IPS-18a (cell line): ENCODE results near the gene LRP5.
"Not testable (repeated sequence)": the region's sequence is repeated elsewhere in the genome, so short reads cannot be mapped to it uniquely, and the experiment has no call there.

Source experiments
- H3K27ac ChIP-seq: one replicate; pipeline ENCODE4 v1.5.1; 2013; ENCODE audit warnings: low read length
- H3K27me3 ChIP-seq: one replicate; pipeline ENCODE4 v1.6.1; 2013; ENCODE audit warnings: mild to moderate bottlenecking, low read length; ENCODE audit not compliant: control insufficient read depth, insufficient read depth
- H3K36me3 ChIP-seq: one replicate; pipeline ENCODE4 v1.6.1; 2013; ENCODE audit warnings: low read depth, low read length; ENCODE audit not compliant: control insufficient read depth
- H3K4me1 ChIP-seq: one replicate; pipeline ENCODE4 v1.6.1; 2013; ENCODE audit warnings: low read depth, low read length; ENCODE audit not compliant: control insufficient read depth
- H3K4me3 ChIP-seq: one replicate; pipeline ENCODE4 v1.5.1; 2013; ENCODE audit warnings: low read length
- H3K9ac ChIP-seq: one replicate; pipeline ENCODE4 v1.6.1; 2013; ENCODE audit warnings: mild to moderate bottlenecking, low read length, moderate library complexity
- H3K9me3 ChIP-seq: one replicate; pipeline ENCODE4 v1.6.1; 2013; ENCODE audit warnings: low read depth, low read length; ENCODE audit not compliant: control insufficient read depth

Gene LRP5

GRCh38 chr11:68271023-68271780 lies 41.2 kb upstream of the LRP5 start:
- no peak overlapping the region for H3K27ac ChIP-seq
- H3K36me3 ChIP-seq: peaks cover 17% of the 10 kb centered on the region
- H3K4me1 ChIP-seq: peaks cover 5% of the 10 kb centered on the region

GRCh38 chr11:68271781-68272608 lies 40.4 kb upstream of the LRP5 start, which contains the start of gene C11orf24:
Gene C11orf24, minus strand, starts transcription at chr11:68271973. Its CDS starts 8,206 bp downstream, at chr11:68263767.
- H3K36me3 ChIP-seq: peaks cover 11% of the 10 kb centered on the region
- peak within 1 kb of the TSS; percentile 81 for H3K4me3 ChIP-seq
- peaks cover 5% of the 10 kb centered on the region for H3K4me1 ChIP-seq
- H3K9me3 ChIP-seq: no peaks in the 10 kb centered on the region
- H3K9ac ChIP-seq: peak within 1 kb of the TSS; percentile 80
- no peak within 1 kb of the TSS for H3K27ac ChIP-seq
- H3K27me3 ChIP-seq: no peaks in the 10 kb centered on the region

More at GRCh38 chr11:68271023-68271780, 41.2 kb upstream of the LRP5 start:
- peak overlapping the region; percentile 80 for H3K9ac ChIP-seq
- no peaks in the 10 kb centered on the region for H3K27me3 ChIP-seq
- H3K9me3 ChIP-seq: no peaks in the 10 kb centered on the region
- peak overlapping the region; percentile 81 for H3K4me3 ChIP-seq

- H3K4me1 ChIP-seq: peaks cover 5% of the 10 kb centered on the region
- no peak overlapping the region for H3K9ac ChIP-seq
- H3K27ac ChIP-seq: no peak overlapping the region
- H3K27me3 ChIP-seq: no peaks in the 10 kb centered on the region
- H3K4me3 ChIP-seq: peak overlapping the region; percentile 81
- H3K9me3 ChIP-seq: no peaks in the 10 kb centered on the region
- H3K36me3 ChIP-seq: no peaks in the 10 kb centered on the region
These were observed 39.2 kb upstream of the LRP5 start for GRCh38 chr11:68273026-68273738.

- Histone ChIP-seq H3K9ac (no peak overlapping the region), H3K4me1 (peaks cover 5% of the 10 kb centered on the region), H3K4me3 (no peak overlapping the region), H3K36me3 (no peaks in the 10 kb centered on the region), H3K27ac (no peak overlapping the region), H3K9me3 (no peaks in the 10 kb centered on the region), H3K27me3 (no peaks in the 10 kb centered on the region)
These were observed 38.1 kb upstream of the LRP5 start for GRCh38 chr11:68274306-68274705.

- Histone ChIP-seq H3K36me3 (no peaks in the 10 kb centered on the region), H3K4me3 (no peak overlapping the region), H3K9ac (no peak overlapping the region), H3K9me3 (no peaks in the 10 kb centered on the region), H3K27ac (no peak overlapping the region), H3K4me1 (peaks cover 2% of the 10 kb centered on the region), H3K27me3 (no peaks in the 10 kb centered on the region)
These were observed 36.5 kb upstream of the LRP5 start for GRCh38 chr11:68275721-68276507.

- H3K27me3 ChIP-seq: no peaks in the 10 kb centered on the region
- H3K9me3 ChIP-seq: no peaks in the 10 kb centered on the region
- H3K9ac ChIP-seq: no peak overlapping the region
- H3K4me1 ChIP-seq: no peaks in the 10 kb centered on the region
- H3K27ac ChIP-seq: no peak overlapping the region
- H3K4me3 ChIP-seq: no peak overlapping the region
- H3K36me3 ChIP-seq: no peaks in the 10 kb centered on the region
These were observed 35.5 kb upstream of the LRP5 start for GRCh38 chr11:68276861-68277260.

- H3K4me3 ChIP-seq: no peak overlapping the region
- no peak overlapping the region for H3K27ac ChIP-seq
- H3K4me1 ChIP-seq: no peaks in the 10 kb centered on the region
- no peaks in the 10 kb centered on the region for H3K27me3 ChIP-seq
- no peaks in the 10 kb centered on the region for H3K9me3 ChIP-seq
- no peak overlapping the region for H3K9ac ChIP-seq
- no peaks in the 10 kb centered on the region for H3K36me3 ChIP-seq
These were observed 32.7 kb upstream of the LRP5 start for GRCh38 chr11:68279676-68280075.

- Histone ChIP-seq H3K27me3 (no peaks in the 10 kb centered on the region), H3K4me1 (no peaks in the 10 kb centered on the region), H3K36me3 (no peaks in the 10 kb centered on the region), H3K27ac (no peak overlapping the region), H3K4me3 (no peak overlapping the region), H3K9me3 (no peaks in the 10 kb centered on the region), H3K9ac (no peak overlapping the region)
These were observed 30.1 kb upstream of the LRP5 start for GRCh38 chr11:68282141-68282860.

- H3K36me3 ChIP-seq: no peaks in the 10 kb centered on the region
- H3K27me3 ChIP-seq: no peaks in the 10 kb centered on the region
- H3K4me1 ChIP-seq: no peaks in the 10 kb centered on the region
- H3K4me3 ChIP-seq: no peak overlapping the region
- no peaks in the 10 kb centered on the region for H3K9me3 ChIP-seq
- no peak overlapping the region for H3K9ac ChIP-seq
- H3K27ac ChIP-seq: no peak overlapping the region
These were observed 29.5 kb upstream of the LRP5 start for GRCh38 chr11:68282861-68283230.

- not testable (repeated sequence) for H3K36me3 ChIP-seq, H3K9me3 ChIP-seq, H3K27ac ChIP-seq, H3K27me3 ChIP-seq, H3K9ac ChIP-seq, H3K4me3 ChIP-seq, H3K4me1 ChIP-seq
These were observed 27.8 kb upstream of the LRP5 start for GRCh38 chr11:68284588-68284987.
